HCT116 (cell line): ENCODE results near the gene KCNK6. TPM values are rescaled to one million over a fixed set of nuclear protein-coding genes. Genes with fewer than 3 reads are reported as not detected.

ENCODE experiments used
- ATAC-seq: fragments of 200-7000 bp; cut with Tn5 transposase; 2 replicates; pipeline ENCODE4 v1.9.1; 2020; ENCODE audit warnings: mild to moderate bottlenecking, moderate library complexity
- BruUV-seq: library from RNA; stranded (reverse); fragments of 400-500 nt; replicated peaks from 2 replicates; lab custom pipeline; 2021; lab: Mats Ljungman, UMichigan
- CTCF ChIA-PET: fragments of 300-600 bp; sonication (Branson Sonifier 250); formaldehyde crosslinking; loops from one replicate; lab custom pipeline; 2021; ENCODE audit warnings: antibody characterized with exemption; lab: Charles Lee
- POLR2A ChIA-PET: fragments of 300-600, 350-600 bp; sonication (Branson Sonifier 250); formaldehyde crosslinking; loops from one replicate; lab custom pipeline; 2021; ENCODE audit warnings: antibody characterized with exemption; lab: Charles Lee
- RAD21 ChIA-PET, 2 experiments: fragments of 300-600 bp; sonication (Branson Sonifier 250); formaldehyde crosslinking; loops; one replicate each; lab custom pipeline; 2023; ENCODE audit warnings: low total read pairs in 2 of 2; ENCODE audit not compliant: uncharacterized antibody in 2 of 2, unreplicated experiment in 2 of 2, low non-redundant PET in 1 of 2; lab: Charles Lee
- DNase-seq: peaks from one replicate; pipeline ENCODE4 v3.0.0-alpha.2; 2010; ENCODE audit warnings: low read depth, low spot score
- H2AFZ ChIP-seq: fragments of 200-600 bp; shearing (Covaris generic), sonication (generic); 2 replicates; pipeline ENCODE4 v1.6.1; 2017; ENCODE audit warnings: low read depth, mixed run types, mixed read lengths, antibody characterized with exemption, low read length; ENCODE audit not compliant: poor library complexity, severe bottlenecking
- H3K27ac ChIP-seq: 2 replicates; pipeline ENCODE4 v1.5.1; 2012; ENCODE audit warnings: low read depth, low read length
- H3K27me3 ChIP-seq: fragments of 200-600 bp; sonication (generic); 2 replicates; pipeline ENCODE4 v1.6.1; 2016; ENCODE audit warnings: mixed run types, low read length, mixed read lengths; ENCODE audit not compliant: insufficient read depth
- H3K36me3 ChIP-seq, 2 experiments: fragments of 200-500 bp in 1 of 2; fragments of 200-600 bp in 1 of 2; sonication (Bioruptor generic) in 1 of 2; sonication (generic) in 1 of 2; 2 replicates each; pipeline versions ENCODE4 v1.5.1 to v1.6.1; 2014 to 2016; ENCODE audit warnings: low read length in 2 of 2, inconsistent platforms in 1 of 2, mixed read lengths in 1 of 2, mixed run types in 1 of 2; ENCODE audit not compliant: insufficient read depth in 2 of 2, control insufficient read depth in 1 of 2
- H3K4me1 ChIP-seq, 2 experiments: fragments of 200-600 bp in 1 of 2; sonication (generic) in 1 of 2; 2 replicates each; pipeline versions ENCODE4 v1.5.1 to v1.6.1; 2012 to 2017; ENCODE audit warnings: low read length in 2 of 2, inconsistent platforms in 1 of 2, mild to moderate bottlenecking in 1 of 2, mixed read lengths in 1 of 2, mixed run types in 1 of 2, moderate library complexity in 1 of 2; ENCODE audit not compliant: insufficient read depth in 2 of 2, control insufficient read depth in 1 of 2
- H3K4me2 ChIP-seq: fragments of 200-600 bp; sonication (generic); 2 replicates; pipeline ENCODE4 v1.6.1; 2017; ENCODE audit warnings: mixed run types, low read length, mixed read lengths
- H3K4me3 ChIP-seq, 2 experiments: fragments of 200-600 bp in 1 of 2; sonication (generic) in 1 of 2; replicated peaks in 1 of 2; 2 replicates each; pipeline ENCODE4 v1.5.1; 2011 to 2016; ENCODE audit warnings: low read length in 2 of 2, control low read depth in 1 of 2, low read depth in 1 of 2, mild to moderate bottlenecking in 1 of 2, mixed read lengths in 1 of 2, mixed run types in 1 of 2
- H3K79me2 ChIP-seq: fragments of 200-600 bp; sonication (generic); 2 replicates; pipeline ENCODE4 v1.6.1; 2017; ENCODE audit warnings: mild to moderate bottlenecking, mixed run types, low read length, moderate library complexity, mixed read lengths; ENCODE audit not compliant: insufficient read depth
- H3K9ac ChIP-seq: fragments of 200-600 bp; sonication (generic); 2 replicates; pipeline ENCODE4 v1.6.1; 2016; ENCODE audit warnings: low read length, mixed read lengths
- H3K9me2 ChIP-seq: fragments of 200-600 bp; sonication (generic), shearing (Covaris generic); 2 replicates; pipeline ENCODE4 v1.6.1; 2017; ENCODE audit warnings: mixed run types, mild to moderate bottlenecking, moderate library complexity; ENCODE audit not compliant: insufficient read depth
- H3K9me3 ChIP-seq, 2 experiments: fragments of 200-500 bp in 1 of 2; fragments of 200-600 bp in 1 of 2; sonication (Bioruptor generic) in 1 of 2; sonication (generic) in 1 of 2; 2 replicates each; pipeline ENCODE4 v1.6.1; 2014 to 2017; ENCODE audit warnings: low read length in 2 of 2, mixed read lengths in 2 of 2, inconsistent platforms in 1 of 2, low read depth in 1 of 2, mild to moderate bottlenecking in 1 of 2, mixed run types in 1 of 2, moderate library complexity in 1 of 2; ENCODE audit not compliant: control insufficient read depth in 1 of 2, insufficient read depth in 1 of 2
- H4K20me1 ChIP-seq: fragments of 200-600 bp; sonication (generic), shearing (Covaris generic); 2 replicates; pipeline ENCODE4 v1.6.1; 2017; ENCODE audit warnings: mixed run types, mild to moderate bottlenecking, moderate library complexity; ENCODE audit not compliant: insufficient read depth
- EGR1 ChIP-seq: IDR thresholded peaks from 2 replicates; pipeline ENCODE4 v1.6.1; 2012; ENCODE audit warnings: low read depth
- EZH2 ChIP-seq: fragments of 200-600 bp; sonication (generic); IDR thresholded peaks from 2 replicates; pipeline ENCODE4 v1.6.1; 2017; ENCODE audit warnings: antibody characterized with exemption, mixed run types
- EZH2phosphoT487 ChIP-seq: fragments of 200-600 bp; IDR thresholded peaks from 2 replicates; pipeline ENCODE4 v1.6.1; 2018; ENCODE audit warnings: antibody characterized with exemption, borderline replicate concordance
- JUND ChIP-seq: IDR thresholded peaks from 2 replicates; pipeline ENCODE4 v1.6.1; 2012
- MAX ChIP-seq: IDR thresholded peaks from 2 replicates; pipeline ENCODE4 v1.6.1; 2012
- POLR2A ChIP-seq: IDR thresholded peaks from 2 replicates; pipeline ENCODE4 v1.7.0; 2011; ENCODE audit warnings: borderline replicate concordance; ENCODE audit not compliant: insufficient read depth, insufficient read length; ENCODE audit errors: extremely low read depth
- SRF ChIP-seq: IDR thresholded peaks from 2 replicates; pipeline ENCODE4 v1.6.1; 2012; ENCODE audit warnings: low read depth
- ZBTB33 ChIP-seq: IDR thresholded peaks from 2 replicates; pipeline ENCODE4 v1.6.1; 2011; ENCODE audit warnings: mild to moderate bottlenecking, low read length, moderate library complexity; ENCODE audit not compliant: insufficient replicate concordance; ENCODE audit errors: extremely low read depth
- ZFX ChIP-seq: fragments of 450-650 bp; IDR thresholded peaks from 2 replicates; pipeline ENCODE4 v1.6.1; 2017
- intact Hi-C: fragments of 100-400 bp; cut with micrococcal nuclease; formaldehyde crosslinking; loops from 2 replicates; pipeline ENCODE4 v1.10.0; 2022
- total RNA-seq: library from RNA; stranded (reverse); gene quantifications from one replicate; pipeline ENCODE4 v1.2.1, GENCODE V29; 2021; ENCODE audit not compliant: unreplicated experiment
- TF ChIP-seq, protein P1 (sequence below): IDR thresholded peaks from 2 replicates; pipeline ENCODE4 v1.6.1; 2012

The KCNK6 gene
- total RNA-seq, 1 experiment from 2014 or later: 11.0 TPM

GRCh38 chr19:38290631-38291147 lies 29.0 kb upstream of the KCNK6 start:
- H3K9ac ChIP-seq: no peak overlapping the region
- TF ChIP-seq MAX (no peak), EZH2 (no peak), EZH2phosphoT487 (no peak), EGR1 (no peak), JUND (no peak), ZBTB33 (no peak), ZFX (no peak), SRF (no peak), POLR2A (no peak)
- TF ChIP-seq, protein P1, sequence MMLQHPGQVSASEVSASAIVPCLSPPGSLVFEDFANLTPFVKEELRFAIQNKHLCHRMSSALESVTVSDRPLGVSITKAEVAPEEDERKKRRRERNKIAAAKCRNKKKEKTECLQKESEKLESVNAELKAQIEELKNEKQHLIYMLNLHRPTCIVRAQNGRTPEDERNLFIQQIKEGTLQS: no peak
- H3K4me1 ChIP-seq: peaks cover under 1% of the 10 kb centered on the region in 2 experiments; a peak in 1 of 4 replicates
- H2AFZ ChIP-seq: no peak overlapping the region
- BruUV-seq: no TSS peak
- H3K9me3 ChIP-seq: no peaks in the 10 kb centered on the region
- no peaks in the 10 kb centered on the region for H3K27me3 ChIP-seq
- ChIA-PET RAD21 (no interaction called here), POLR2A (interaction anchor here (0.9 kb wide), 1 partner anchor 26 kb away, joined by 3 read pairs; the partner anchor contains the start of gene SPINT2), CTCF (no interaction called here)
- H4K20me1 ChIP-seq: no peaks in the 10 kb centered on the region
- no peak for ATAC-seq
- no peak overlapping the region for H3K27ac ChIP-seq
- DNase-seq: no peak
- intact Hi-C loops: no loop called here
- H3K4me3 ChIP-seq: no peak overlapping the region
- peaks cover 34 to 55% of the 10 kb centered on the region in 2 experiments for H3K36me3 ChIP-seq
- H3K9me2 ChIP-seq: no peaks in the 10 kb centered on the region
- H3K4me2 ChIP-seq: no peak overlapping the region
- H3K79me2 ChIP-seq: peaks cover 11% of the 10 kb centered on the region
